Subcutaneous adipose tissue (tissue), 4 donors: Measurements from ENCODE around the gene ZC3H6. TPM values are rescaled to one million over a fixed set of nuclear protein-coding genes. Genes with fewer than 3 reads are reported as not detected.

ENCODE experiments used
- total RNA-seq, 4 donors: library from RNA; depleted of rRNA; stranded (reverse); fragments of >200 nt; gene quantifications; one replicate each; pipeline ENCODE4 v1.1.0, GENCODE V29; 2016
- TF ChIP-seq, protein P1 (sequence below): fragments of 450-650 bp; IDR thresholded peaks from one replicate; pipeline ENCODE4 v1.5.1; 2016; ENCODE audit warnings: low read depth, mild to moderate bottlenecking, control low read depth, antibody characterized with exemption, moderate library complexity

Gene ZC3H6
- total RNA-seq, 4 donors from 2014 or later: 19.9 to 24.3 (median 20.2) TPM

DNA sequence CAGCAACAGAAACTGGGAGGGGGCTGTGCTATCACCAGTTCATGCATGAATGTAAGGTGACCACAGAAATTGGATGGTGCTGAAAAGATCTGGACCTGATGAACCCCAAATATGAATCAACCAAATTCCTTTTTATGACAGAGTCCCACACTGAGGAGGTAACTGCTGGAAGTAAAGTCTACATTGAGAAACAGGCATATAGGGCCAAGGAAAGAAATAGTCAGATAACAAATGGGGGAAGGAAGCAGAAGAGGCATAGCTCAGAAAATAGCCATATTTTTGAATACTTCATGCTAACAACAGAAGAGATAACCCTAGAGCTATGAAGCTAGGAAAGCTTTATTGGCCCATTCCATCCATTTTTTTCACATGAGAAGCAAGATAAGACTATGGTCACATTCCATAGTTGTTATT lies 25.8 kb downstream of the ZC3H6 start:
- TF ChIP-seq, protein P1, sequence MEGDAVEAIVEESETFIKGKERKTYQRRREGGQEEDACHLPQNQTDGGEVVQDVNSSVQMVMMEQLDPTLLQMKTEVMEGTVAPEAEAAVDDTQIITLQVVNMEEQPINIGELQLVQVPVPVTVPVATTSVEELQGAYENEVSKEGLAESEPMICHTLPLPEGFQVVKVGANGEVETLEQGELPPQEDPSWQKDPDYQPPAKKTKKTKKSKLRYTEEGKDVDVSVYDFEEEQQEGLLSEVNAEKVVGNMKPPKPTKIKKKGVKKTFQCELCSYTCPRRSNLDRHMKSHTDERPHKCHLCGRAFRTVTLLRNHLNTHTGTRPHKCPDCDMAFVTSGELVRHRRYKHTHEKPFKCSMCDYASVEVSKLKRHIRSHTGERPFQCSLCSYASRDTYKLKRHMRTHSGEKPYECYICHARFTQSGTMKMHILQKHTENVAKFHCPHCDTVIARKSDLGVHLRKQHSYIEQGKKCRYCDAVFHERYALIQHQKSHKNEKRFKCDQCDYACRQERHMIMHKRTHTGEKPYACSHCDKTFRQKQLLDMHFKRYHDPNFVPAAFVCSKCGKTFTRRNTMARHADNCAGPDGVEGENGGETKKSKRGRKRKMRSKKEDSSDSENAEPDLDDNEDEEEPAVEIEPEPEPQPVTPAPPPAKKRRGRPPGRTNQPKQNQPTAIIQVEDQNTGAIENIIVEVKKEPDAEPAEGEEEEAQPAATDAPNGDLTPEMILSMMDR: no peak

- TF ChIP-seq, protein P1: no peak
Observed at GRCh38 chr2:112301973-112302372, 26.6 kb downstream of the ZC3H6 start.

GRCh38 chr2:112304298-112304941 lies 29.0 kb downstream of the ZC3H6 start:
- TF ChIP-seq, protein P1: no peak

GRCh38 chr2:112305132-112305531 lies 29.7 kb downstream of the ZC3H6 start:
- TF ChIP-seq, protein P1: no peak

DNA sequence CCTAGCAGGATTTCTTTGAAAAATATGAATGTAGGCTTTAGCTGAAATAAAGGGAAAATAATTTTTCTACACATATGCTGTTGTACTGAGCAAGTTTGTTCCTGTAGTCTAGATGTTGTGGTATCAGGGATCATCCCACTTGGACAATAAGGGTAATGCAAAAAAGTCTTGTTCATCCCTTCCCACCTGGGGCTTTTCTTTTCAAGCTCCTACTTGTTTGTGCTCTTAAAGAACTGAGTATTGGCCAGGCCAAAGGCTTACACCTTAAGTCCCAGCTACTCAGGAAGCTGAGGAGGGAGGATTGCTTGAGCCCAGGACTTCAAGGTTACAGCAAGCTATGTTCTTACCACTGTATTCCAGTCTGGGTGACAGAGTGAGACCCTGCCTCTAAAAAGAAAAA lies 35.5 kb downstream of the ZC3H6 start:
- TF ChIP-seq, protein P1: no peak

DNA sequence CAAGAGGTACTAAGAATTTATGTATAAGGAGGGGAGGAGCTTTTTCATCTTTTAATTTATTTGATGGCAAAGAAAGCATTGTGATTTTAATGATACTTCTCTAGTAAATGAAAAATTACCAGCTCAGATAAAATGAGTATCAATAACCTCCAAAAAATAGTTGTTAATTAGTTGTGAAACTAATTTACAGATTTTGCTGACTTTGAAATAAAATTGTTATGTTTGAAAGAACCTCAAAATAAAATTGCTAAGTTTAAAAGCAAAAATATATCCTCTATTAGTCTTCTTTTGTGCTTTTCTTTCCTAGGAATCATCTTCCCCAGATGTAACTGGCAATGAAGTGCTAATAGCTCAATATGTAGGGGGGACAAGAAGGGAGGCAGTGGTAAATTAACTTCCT lies 36.5 kb downstream of the ZC3H6 start:
- TF ChIP-seq, protein P1: no peak

GRCh38 chr2:112312821-112313220 lies 37.4 kb downstream of the ZC3H6 start:
- TF ChIP-seq, protein P1: no peak
